ENCODE measurements around the gene TYK2.
A peak's percentile ranks its signal among the peaks of the same experiment; 100 is the strongest.
"Not testable (repeated sequence)": the region's sequence is repeated elsewhere in the genome, so short reads cannot be mapped to it uniquely, and the experiment has no call there.

The TYK2 gene

GRCh38 chr19:10408511-10409283, 28.3 kb upstream of the TYK2 start:
- DNase-seq (ENCODE audit: low read depth in 2 of 2), result no peak

GRCh38 chr19:10407096-10407495, 26.7 kb upstream of the TYK2 start:
- no peak for DNase-seq (ENCODE audit: low read depth in 2 of 2)

- no peak for DNase-seq (ENCODE audit: low read depth in 2 of 2)
Observed at GRCh38 chr19:10406191-10406590, 25.8 kb upstream of the TYK2 start.

- no peak for DNase-seq (ENCODE audit: low read depth in 2 of 2)
Observed at GRCh38 chr19:10404888-10405820, 24.8 kb upstream of the TYK2 start.

GRCh38 chr19:10403137-10404021, 23.0 kb upstream of the TYK2 start, which contains the start of gene CDC37:
Gene CDC37, minus strand, starts transcription at chr19:10403542. Its CDS starts 63 bp downstream, at chr19:10403479.
- DNase-seq (ENCODE audit: low read depth in 2 of 2), result peak; percentile 95 to 98

GRCh38 chr19:10402441-10403038, 22.2 kb upstream of the TYK2 start:
- no peak for DNase-seq (ENCODE audit: low read depth in 2 of 2)

- no peak for DNase-seq (ENCODE audit: low read depth in 2 of 2)
Observed at GRCh38 chr19:10399878-10400277, 19.5 kb upstream of the TYK2 start.

- not testable (repeated sequence) for DNase-seq (ENCODE audit: low read depth in 2 of 2)
Observed at GRCh38 chr19:10399340-10399739, 19.0 kb upstream of the TYK2 start.

- no peak for DNase-seq (ENCODE audit: low read depth in 2 of 2)
Observed at GRCh38 chr19:10398819-10399218, 18.4 kb upstream of the TYK2 start.

- no peak for DNase-seq (ENCODE audit: low read depth in 2 of 2)
Observed at GRCh38 chr19:10395917-10396316, 15.5 kb upstream of the TYK2 start.

- DNase-seq (ENCODE audit: low read depth in 2 of 2), result no peak
Observed at GRCh38 chr19:10395436-10395835, 15.1 kb upstream of the TYK2 start.

- DNase-seq (ENCODE audit: low read depth in 2 of 2), result no peak
Observed at GRCh38 chr19:10395003-10395402, 14.6 kb upstream of the TYK2 start.

GRCh38 chr19:10393137-10393536, 12.8 kb upstream of the TYK2 start:
- no peak for DNase-seq (ENCODE audit: low read depth in 2 of 2)

GRCh38 chr19:10392120-10392519, 11.7 kb upstream of the TYK2 start:
- no peak for DNase-seq (ENCODE audit: low read depth in 2 of 2)

GRCh38 chr19:10390652-10391286, 10.4 kb upstream of the TYK2 start:
- peak in 1 of 2 experiments; percentile 62 for DNase-seq (ENCODE audit: low read depth in 2 of 2)

GRCh38 chr19:10389863-10390262, 9.5 kb upstream of the TYK2 start:
- DNase-seq (ENCODE audit: low read depth in 2 of 2), result no peak

GRCh38 chr19:10388957-10389356, 8.6 kb upstream of the TYK2 start:
- DNase-seq (ENCODE audit: low read depth in 2 of 2), result peak; percentile 57 to 85

- no peak for DNase-seq (ENCODE audit: low read depth in 2 of 2)
Observed at GRCh38 chr19:10384580-10384979, 4.2 kb upstream of the TYK2 start.

GRCh38 chr19:10383223-10383499, 2.8 kb upstream of the TYK2 start:
- DNase-seq (ENCODE audit: low read depth in 2 of 2), result not testable (repeated sequence)

- no peak for DNase-seq (ENCODE audit: low read depth in 2 of 2)
Observed at GRCh38 chr19:10379880-10380312, 476 bp downstream of the TYK2 start.

- no peak for DNase-seq (ENCODE audit: low read depth in 2 of 2)
Observed at GRCh38 chr19:10378124-10378523, 2.2 kb downstream of the TYK2 start.
